Gastroesophageal sphincter (tissue), 3 donors: Measurements from ENCODE around the gene NUDT2.

Experiments used
- CTCF ChIP-seq, 4 experiments: fragments of 200-600 bp in 2 of 4; fragments of 450-650 bp in 2 of 4; sonication (generic) in 1 of 4; IDR thresholded peaks; one replicate each; pipeline ENCODE4 v1.5.1; 2017 to 2019; ENCODE audit warnings: antibody characterized with exemption in 4 of 4, mild to moderate bottlenecking in 2 of 4, moderate library complexity in 2 of 4
- EP300 ChIP-seq: sonication (generic); formaldehyde crosslinking; IDR thresholded peaks from one replicate; pipeline ENCODE4 v1.6.1; 2017; ENCODE audit warnings: antibody characterized with exemption, mild to moderate bottlenecking
- POLR2A ChIP-seq, 2 donors: fragments of 450-650 bp; IDR thresholded peaks; one replicate each; pipeline ENCODE4 v1.6.1; 2017; ENCODE audit warnings: antibody characterized with exemption in 2 of 2, mild to moderate bottlenecking in 2 of 2, moderate library complexity in 1 of 2
- POLR2AphosphoS5 ChIP-seq: sonication (generic); formaldehyde crosslinking; IDR thresholded peaks from one replicate; pipeline ENCODE4 v1.6.1; 2017; ENCODE audit warnings: antibody characterized with exemption

DNA sequence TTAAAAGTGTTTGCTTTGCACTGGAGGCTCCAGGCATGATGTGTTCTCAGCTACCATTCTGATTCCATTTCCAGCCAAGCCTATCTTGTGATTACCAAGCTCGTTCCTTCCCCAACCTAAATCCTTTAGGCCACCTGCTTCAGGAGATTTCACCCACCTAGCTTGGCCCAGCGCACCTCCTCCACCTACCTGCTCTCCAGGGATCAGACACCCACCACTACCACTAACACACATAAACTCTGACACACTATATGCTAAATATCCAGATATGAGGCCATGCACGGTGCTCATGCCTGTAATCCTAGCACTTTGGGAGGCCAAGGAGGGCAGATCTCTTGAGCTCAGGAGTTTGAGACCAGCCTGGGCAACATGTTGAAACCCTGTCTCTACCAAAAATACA lies 45.0 kb downstream of the NUDT2 start:
- no peak for TF ChIP-seq CTCF (IDR thresholded peaks at IDR 0.05)
- no peak for TF ChIP-seq POLR2AphosphoS5
- no peak for TF ChIP-seq POLR2A (IDR thresholded peaks at IDR 0.05)
- TF ChIP-seq EP300: no peak
